MCF 10A (cell line): ENCODE data around the gene CSE1L. TPM values are rescaled to one million over a fixed set of nuclear protein-coding genes. Genes with fewer than 3 reads are reported as not detected.

Experiments used
- Bru-seq: library from RNA; stranded (reverse); fragments of 400-500 nt; gene quantifications from one replicate; lab custom pipeline; 2021; lab: Mats Ljungman, UMichigan
- BruChase-seq, 2 experiments: library from RNA; stranded (reverse); fragments of 400-500 nt; gene quantifications; one replicate each; lab custom pipeline; 2021; lab: Mats Ljungman, UMichigan
- BruUV-seq: library from RNA; stranded (reverse); fragments of 400-500 nt; replicated peaks from 2 replicates; lab custom pipeline; 2021; lab: Mats Ljungman, UMichigan
- CTCF ChIA-PET: fragments of 300-600 bp; sonication (Branson Sonifier 250); formaldehyde crosslinking; extraction: SDS; loops from one replicate; lab custom pipeline; 2021; ENCODE audit warnings: antibody characterized with exemption, inconsistent platforms; lab: Yijun Ruan, JAX
- POLR2A ChIA-PET: fragments of 300-600, 350-650 bp; sonication (Branson Sonifier 250); formaldehyde crosslinking; extraction: SDS; loops from one replicate; lab custom pipeline; 2020; ENCODE audit warnings: antibody characterized with exemption, inconsistent platforms; lab: Yijun Ruan, JAX
- DNase-seq: peaks from one replicate; pipeline ENCODE4 v3.0.0-alpha.2; 2018; ENCODE audit not compliant: unreplicated experiment
- H3K27ac Mint-ChIP-seq: one replicate; pipeline ENCODE4 v1.8.0; 2022; ENCODE audit warnings: mild to moderate bottlenecking, low read depth, mixed read lengths; ENCODE audit not compliant: unreplicated experiment
- H3K27me3 Mint-ChIP-seq: one replicate; pipeline ENCODE4 v1.8.0; 2022; ENCODE audit warnings: mixed read lengths; ENCODE audit not compliant: insufficient read depth, unreplicated experiment
- H3K36me3 Mint-ChIP-seq: one replicate; pipeline ENCODE4 v1.8.0; 2022; ENCODE audit warnings: mild to moderate bottlenecking, moderate library complexity, mixed read lengths; ENCODE audit not compliant: insufficient read depth, unreplicated experiment
- H3K4me1 Mint-ChIP-seq: one replicate; pipeline ENCODE4 v1.8.0; 2022; ENCODE audit warnings: mixed read lengths; ENCODE audit not compliant: insufficient read depth, unreplicated experiment
- H3K4me3 Mint-ChIP-seq: one replicate; pipeline ENCODE4 v1.8.0; 2022; ENCODE audit warnings: mild to moderate bottlenecking, moderate library complexity, mixed read lengths; ENCODE audit not compliant: unreplicated experiment
- H3K9me3 Mint-ChIP-seq: one replicate; pipeline ENCODE4 v1.8.0; 2022; ENCODE audit warnings: mixed read lengths; ENCODE audit not compliant: unreplicated experiment
- intact Hi-C: fragments of 100-400 bp; cut with micrococcal nuclease; formaldehyde crosslinking; loops from 2 replicates; pipeline ENCODE4 v1.14.1; 2022
- long read RNA-seq: library from polyadenylated mRNA; stranded (forward); transcript quantifications from one replicate; pipeline ENCODE4 v2.0.0, GENCODE V29; 2022
- total RNA-seq: library from RNA; stranded (reverse); gene quantifications from 2 replicates; pipeline ENCODE4 v1.2.3, GENCODE V29; 2022
- TF ChIP-seq, protein P1 (sequence below): fragments of 200-600 bp; IDR thresholded peaks from one replicate; pipeline ENCODE4 v1.8.0; 2022; ENCODE audit warnings: antibody characterized with exemption, mild to moderate bottlenecking; ENCODE audit not compliant: unreplicated experiment

Gene CSE1L, protein sequence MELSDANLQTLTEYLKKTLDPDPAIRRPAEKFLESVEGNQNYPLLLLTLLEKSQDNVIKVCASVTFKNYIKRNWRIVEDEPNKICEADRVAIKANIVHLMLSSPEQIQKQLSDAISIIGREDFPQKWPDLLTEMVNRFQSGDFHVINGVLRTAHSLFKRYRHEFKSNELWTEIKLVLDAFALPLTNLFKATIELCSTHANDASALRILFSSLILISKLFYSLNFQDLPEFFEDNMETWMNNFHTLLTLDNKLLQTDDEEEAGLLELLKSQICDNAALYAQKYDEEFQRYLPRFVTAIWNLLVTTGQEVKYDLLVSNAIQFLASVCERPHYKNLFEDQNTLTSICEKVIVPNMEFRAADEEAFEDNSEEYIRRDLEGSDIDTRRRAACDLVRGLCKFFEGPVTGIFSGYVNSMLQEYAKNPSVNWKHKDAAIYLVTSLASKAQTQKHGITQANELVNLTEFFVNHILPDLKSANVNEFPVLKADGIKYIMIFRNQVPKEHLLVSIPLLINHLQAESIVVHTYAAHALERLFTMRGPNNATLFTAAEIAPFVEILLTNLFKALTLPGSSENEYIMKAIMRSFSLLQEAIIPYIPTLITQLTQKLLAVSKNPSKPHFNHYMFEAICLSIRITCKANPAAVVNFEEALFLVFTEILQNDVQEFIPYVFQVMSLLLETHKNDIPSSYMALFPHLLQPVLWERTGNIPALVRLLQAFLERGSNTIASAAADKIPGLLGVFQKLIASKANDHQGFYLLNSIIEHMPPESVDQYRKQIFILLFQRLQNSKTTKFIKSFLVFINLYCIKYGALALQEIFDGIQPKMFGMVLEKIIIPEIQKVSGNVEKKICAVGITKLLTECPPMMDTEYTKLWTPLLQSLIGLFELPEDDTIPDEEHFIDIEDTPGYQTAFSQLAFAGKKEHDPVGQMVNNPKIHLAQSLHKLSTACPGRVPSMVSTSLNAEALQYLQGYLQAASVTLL
- total RNA-seq (65.2 and 101 TPM in 2 replicates), Bru-seq, nascent RNA (percentile 84 among the genes with signal in this experiment), BruChase-seq, experiment 1, labeled RNA remaining after a 6-hour chase (percentile 93 among the genes with signal in this experiment), BruChase-seq, experiment 2, labeled RNA remaining after a 2-hour chase (percentile 88 among the genes with signal in this experiment)
- long read RNA-seq, transcript CSE1L-201 (25 exons, 3,553 nt) = major isoform, 244 of 295 reads
- long read RNA-seq, partial matches to known transcripts = 23 of 295 reads
- long read RNA-seq, other reads (novel, unspliced or antisense) = 27 of 295 reads

DNA sequence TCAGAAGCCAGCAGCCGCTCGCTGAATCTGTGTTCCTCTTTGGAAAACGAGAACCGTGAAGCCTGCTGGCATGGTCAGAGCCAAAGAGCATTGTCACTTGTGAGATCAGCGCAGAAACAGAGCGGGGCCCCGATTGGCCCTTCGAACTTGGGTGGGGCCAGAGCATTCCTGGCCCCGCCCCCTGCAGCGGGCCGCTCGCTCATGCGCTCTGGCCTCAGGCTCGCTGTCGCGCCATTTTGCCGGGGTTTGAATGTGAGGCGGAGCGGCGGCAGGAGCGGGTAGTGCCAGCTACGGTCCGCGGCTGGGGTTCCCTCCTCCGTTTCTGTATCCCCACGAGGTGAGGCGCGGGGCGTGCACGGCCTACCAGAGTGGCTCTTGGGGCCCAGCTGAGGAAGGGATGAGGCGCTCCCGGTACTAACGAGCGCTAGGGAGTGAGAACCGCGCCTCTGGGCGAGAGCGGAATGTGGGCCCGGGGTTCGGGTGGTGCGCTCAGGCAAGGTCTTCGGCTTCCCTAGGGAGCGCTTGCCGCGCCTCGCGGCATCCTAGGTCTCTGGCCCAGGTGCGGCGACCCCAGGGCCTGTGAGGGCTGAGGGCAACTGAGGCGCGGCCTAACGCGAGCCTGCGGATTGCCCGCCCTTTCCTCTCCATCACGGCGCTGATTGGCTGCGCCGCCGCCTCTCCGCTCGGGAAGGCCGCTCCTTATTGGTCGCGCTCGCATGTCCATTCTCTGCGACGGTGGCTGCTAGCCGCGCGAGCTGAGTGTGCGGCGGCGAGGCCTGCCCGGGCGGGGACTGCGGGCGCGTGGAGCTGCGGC, at the start of gene CSE1L:
Gene CSE1L (plus strand): TSS at position 226 of the 814 bp plus-strand sequence. CDS start 12,152 bp downstream, outside the sequence.
- peaks cover 16% of the 10 kb centered on the region for H3K36me3 Mint-ChIP-seq
- peaks cover 24% of the 10 kb centered on the region for H3K4me1 Mint-ChIP-seq
- peak within 1 kb of the TSS; percentile 97 for H3K27ac Mint-ChIP-seq
- intact Hi-C loops = loop anchor here (5.0 kb wide), 1 partner anchor 124 kb away; the partner anchor contains the start of gene ARFGEF2
- TF ChIP-seq, protein P1, sequence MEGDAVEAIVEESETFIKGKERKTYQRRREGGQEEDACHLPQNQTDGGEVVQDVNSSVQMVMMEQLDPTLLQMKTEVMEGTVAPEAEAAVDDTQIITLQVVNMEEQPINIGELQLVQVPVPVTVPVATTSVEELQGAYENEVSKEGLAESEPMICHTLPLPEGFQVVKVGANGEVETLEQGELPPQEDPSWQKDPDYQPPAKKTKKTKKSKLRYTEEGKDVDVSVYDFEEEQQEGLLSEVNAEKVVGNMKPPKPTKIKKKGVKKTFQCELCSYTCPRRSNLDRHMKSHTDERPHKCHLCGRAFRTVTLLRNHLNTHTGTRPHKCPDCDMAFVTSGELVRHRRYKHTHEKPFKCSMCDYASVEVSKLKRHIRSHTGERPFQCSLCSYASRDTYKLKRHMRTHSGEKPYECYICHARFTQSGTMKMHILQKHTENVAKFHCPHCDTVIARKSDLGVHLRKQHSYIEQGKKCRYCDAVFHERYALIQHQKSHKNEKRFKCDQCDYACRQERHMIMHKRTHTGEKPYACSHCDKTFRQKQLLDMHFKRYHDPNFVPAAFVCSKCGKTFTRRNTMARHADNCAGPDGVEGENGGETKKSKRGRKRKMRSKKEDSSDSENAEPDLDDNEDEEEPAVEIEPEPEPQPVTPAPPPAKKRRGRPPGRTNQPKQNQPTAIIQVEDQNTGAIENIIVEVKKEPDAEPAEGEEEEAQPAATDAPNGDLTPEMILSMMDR = no peak
- no peaks in the 10 kb centered on the region for H3K9me3 Mint-ChIP-seq
- peak within 1 kb of the TSS; percentile 95 for H3K4me3 Mint-ChIP-seq
- peak; percentile 94 for DNase-seq
- POLR2A ChIA-PET = interaction anchor here (0.8 to 3.3 kb wide), 26 partner anchors 9 to 1686 kb away, joined by 3 to 59 read pairs (median 6); partner anchors contain the start of genes ARFGEF2, DDX27 and ZNFX1
- CTCF ChIA-PET = interaction anchor here (0.6 to 1.4 kb wide), 3 partner anchors 11 to 37 kb away, joined by 3 to 6 read pairs (median 4); no protein-coding TSS in a partner anchor
- no peaks in the 10 kb centered on the region for H3K27me3 Mint-ChIP-seq
- BruUV-seq = no TSS peak

DNA sequence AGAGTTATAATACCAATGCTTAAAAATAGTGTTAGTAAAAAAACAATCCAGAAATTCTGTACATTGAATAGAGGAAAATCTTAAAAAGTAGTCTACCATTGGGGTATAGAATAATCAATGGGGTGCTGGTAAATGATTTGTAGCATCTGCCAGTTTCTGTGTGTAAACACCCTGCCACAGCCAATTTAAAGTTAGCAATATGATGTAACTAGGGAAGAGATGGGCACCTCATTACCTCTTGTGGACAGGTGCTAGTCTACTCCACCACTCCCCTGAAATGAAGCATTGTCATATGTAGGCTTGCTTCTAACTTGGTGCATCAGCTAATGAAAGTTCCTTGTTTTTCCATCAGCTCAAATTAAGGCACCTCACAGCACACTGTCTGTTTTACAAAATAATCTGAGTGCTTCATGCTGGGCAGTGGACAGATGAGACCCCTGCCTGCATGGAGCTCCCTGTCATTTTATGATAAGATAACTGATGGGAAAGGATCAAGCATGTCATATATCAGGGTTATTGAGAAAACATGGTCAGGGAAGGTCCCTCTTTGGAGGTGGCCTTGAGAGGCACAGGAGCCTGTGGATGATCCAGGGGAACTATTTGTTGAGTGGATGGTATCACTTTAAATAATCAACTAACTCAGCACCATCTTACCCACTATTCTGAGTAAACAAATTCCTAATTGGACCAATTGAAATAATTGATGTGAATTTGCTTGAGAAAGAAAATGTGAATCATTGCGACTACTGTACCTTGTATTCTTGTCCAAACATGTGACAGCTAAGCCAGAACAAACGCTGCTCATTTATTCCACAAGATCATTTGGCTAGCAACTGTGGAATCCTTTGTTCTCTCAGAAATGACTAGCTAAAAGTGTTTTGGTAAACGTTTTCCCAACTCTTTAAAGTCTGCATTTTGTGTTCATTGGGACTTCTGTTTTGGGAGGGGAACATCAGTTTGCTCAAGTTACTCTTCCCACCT, 45.9 kb upstream of the CSE1L start:
- Mint-ChIP-seq H3K4me1 (no peaks in the 10 kb centered on the region), H3K27ac (peak overlapping the region; percentile 12), H3K4me3 (no peak overlapping the region), H3K9me3 (no peaks in the 10 kb centered on the region), H3K36me3 (peaks cover 52% of the 10 kb centered on the region), H3K27me3 (no peaks in the 10 kb centered on the region)
- CTCF ChIA-PET = interaction anchor here (1.1 to 1.8 kb wide), 2 partner anchors 15 to 38 kb away, joined by 5 to 7 read pairs; no protein-coding TSS in a partner anchor
- DNase-seq = no peak
- no TSS peak for BruUV-seq
- POLR2A ChIA-PET = interaction anchor here (0.6 to 1.9 kb wide), 14 partner anchors 10 to 62 kb away, joined by 3 to 10 read pairs (median 3); partner anchors contain the start of gene CSE1L
- intact Hi-C loops = no loop called here
- TF ChIP-seq, protein P1 = no peak

DNA sequence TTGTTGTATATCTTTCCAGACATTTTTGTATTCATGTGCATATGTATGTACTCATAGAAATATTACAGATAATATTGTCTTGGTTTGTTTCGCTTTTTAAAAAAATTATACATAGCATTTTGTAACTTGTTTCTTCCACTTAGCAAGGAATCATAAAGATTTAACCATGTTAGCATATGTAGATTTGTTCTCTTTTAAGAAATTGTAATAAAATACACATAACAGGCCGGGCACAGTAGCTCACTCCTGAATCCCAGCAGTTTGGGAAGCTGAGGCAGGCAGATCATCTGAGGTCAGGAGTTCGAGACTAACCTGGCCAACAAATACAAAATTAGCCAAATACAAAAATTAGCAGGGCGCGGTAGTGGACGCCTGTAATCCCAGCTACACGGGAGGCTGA, 44.4 kb upstream of the CSE1L start:
- H3K4me3 Mint-ChIP-seq = no peak overlapping the region
- DNase-seq = no peak
- CTCF ChIA-PET = interaction anchor here (0.6 kb wide), 1 partner anchor 14 kb away, joined by 3 read pairs; no protein-coding TSS in a partner anchor
- H3K36me3 Mint-ChIP-seq = peaks cover 47% of the 10 kb centered on the region
- POLR2A ChIA-PET = interaction anchor here (0.7 to 1.9 kb wide), 4 partner anchors 19 to 44 kb away, joined by 3 to 7 read pairs (median 4); partner anchors contain the start of gene CSE1L
- H3K27me3 Mint-ChIP-seq = no peaks in the 10 kb centered on the region
- H3K4me1 Mint-ChIP-seq = no peaks in the 10 kb centered on the region
- intact Hi-C loops = no loop called here
- BruUV-seq = no TSS peak
- no peaks in the 10 kb centered on the region for H3K9me3 Mint-ChIP-seq
- TF ChIP-seq, protein P1 = no peak
- H3K27ac Mint-ChIP-seq = no peak overlapping the region
